ENCODE measurements around the gene SRSF3.

SRSF3 gene

GRCh38 chr6:36594029-36594815, at the start of gene SRSF3:
Gene SRSF3 (plus strand): TSS chr6:36594362. CDS start chr6:36596763, 2,401 bp downstream.
- peak; percentile 98 to 100 (median 99) for DNase-seq

DNA sequence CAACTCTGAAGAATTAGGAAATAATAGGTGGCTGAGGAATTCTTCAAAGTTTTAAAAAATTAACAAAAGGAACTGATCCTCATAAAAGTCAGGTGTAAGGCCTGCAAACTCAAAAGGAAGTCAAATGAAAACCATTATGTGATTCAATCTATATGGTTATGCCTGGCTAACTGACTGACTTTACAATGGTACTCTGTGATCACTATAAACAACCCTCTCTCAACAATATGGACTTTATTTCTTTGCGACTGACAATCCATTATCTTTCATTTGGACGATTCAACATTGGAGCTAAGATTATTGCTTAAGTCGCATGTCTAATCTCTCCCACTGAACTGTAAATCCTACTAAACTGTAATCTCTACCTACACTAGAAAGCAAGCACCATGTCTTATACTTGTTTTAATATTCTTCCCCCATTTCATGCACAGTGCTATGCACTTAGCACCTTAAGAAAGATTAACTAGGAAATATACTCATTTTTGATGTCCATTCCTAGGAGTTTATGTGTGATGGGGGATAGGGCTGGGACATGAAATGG, 48.3 kb upstream of the SRSF3 start:
- DNase-seq, result no peak

DNA sequence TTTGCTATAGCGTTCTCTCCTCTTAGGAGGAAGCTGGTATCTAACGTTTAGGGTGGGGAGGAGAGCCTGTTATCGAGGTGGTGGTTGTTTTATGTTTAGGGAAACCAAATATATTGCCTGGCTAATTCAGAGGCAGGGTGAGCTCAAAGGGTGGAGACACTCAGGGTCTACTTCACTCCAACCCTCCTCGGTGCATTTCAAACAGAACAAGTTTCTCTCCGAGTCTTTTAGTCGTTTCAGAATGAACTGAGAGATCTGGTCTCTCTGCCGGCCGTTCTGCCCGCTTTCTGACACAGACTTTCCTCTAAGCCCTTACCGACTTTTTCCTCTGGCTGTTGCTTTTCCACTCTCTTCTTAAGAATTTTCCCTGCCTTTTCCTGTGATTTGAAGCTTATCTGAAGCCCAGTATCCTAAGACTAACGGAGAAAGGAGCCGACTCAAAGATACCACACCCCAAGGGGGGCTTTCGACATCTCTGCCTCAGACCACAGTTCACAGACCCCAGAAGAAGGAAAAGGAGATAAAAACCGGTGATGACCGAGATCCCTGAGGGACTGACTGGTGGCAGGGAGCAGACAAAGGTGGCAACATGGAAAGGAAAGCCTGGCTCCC, 47.7 kb upstream of the SRSF3 start:
- DNase-seq, result peak in 2 of 3 donors; percentile 23 to 29

DNA sequence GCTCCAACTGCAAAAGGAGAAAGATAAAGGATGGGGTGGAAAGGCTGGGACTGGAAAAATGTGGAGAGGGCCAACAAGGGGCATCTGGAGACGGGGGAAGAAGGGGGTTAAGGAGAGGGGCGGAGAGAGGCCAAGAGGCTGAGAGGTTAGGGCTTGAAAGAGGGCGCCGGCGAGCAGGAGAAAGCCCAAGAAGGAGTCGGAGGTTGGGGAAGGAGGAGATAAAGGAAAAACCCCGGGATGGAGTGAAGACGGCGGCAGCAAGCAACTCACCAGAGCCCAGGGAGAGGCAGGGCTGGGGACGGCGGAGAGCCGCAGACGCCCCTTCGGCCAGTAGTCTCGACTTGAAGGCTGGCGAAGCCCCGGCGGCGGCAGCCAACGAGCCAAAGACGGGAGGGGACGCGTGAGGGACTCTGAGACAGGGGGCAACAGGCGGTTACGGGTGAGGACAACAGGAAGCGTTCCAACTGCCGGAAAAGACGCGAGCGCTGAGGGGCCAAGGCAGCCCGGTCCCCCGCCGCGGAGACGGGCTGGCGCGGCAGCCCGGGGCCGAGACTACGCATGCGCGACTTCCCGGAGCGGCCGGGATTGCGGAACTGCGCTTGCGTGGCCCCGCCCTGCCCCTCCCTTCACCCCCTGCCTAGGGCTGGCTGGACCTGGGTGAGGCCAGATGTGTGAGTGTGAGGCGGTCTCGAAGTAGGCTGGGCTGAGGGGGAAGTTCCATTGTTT, 47.1 kb upstream of the SRSF3 start, which contains the start of gene STK38:
TSS of gene STK38 (minus strand) at position 560 of the 726 bp plus-strand sequence. CDS start 7,277 bp downstream, outside the sequence.
- peak; percentile 93 to 97 (median 96) for DNase-seq

- DNase-seq, result no peak
Observed at GRCh38 chr6:36547646-36548400, 46.3 kb upstream of the SRSF3 start.

DNA sequence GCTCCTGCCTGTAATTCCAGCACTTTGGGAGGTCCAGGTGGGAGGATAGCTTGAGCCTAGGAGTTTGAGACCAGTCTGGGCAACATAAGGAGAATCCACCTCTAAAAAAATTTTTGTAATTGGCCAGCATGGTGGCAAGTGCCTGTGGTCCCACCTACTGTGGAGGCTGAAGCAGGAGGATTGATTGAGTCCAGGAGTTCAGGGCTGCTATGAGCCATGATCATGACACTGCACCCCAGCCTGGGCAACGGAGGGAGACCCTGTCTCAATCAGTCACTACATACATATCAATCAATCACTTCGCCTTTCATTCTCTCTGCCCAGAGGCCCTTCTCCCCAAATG, 45.8 kb upstream of the SRSF3 start:
- no peak for DNase-seq

- DNase-seq, result no peak
Observed at GRCh38 chr6:36550473-36551000, 43.6 kb upstream of the SRSF3 start.

DNA sequence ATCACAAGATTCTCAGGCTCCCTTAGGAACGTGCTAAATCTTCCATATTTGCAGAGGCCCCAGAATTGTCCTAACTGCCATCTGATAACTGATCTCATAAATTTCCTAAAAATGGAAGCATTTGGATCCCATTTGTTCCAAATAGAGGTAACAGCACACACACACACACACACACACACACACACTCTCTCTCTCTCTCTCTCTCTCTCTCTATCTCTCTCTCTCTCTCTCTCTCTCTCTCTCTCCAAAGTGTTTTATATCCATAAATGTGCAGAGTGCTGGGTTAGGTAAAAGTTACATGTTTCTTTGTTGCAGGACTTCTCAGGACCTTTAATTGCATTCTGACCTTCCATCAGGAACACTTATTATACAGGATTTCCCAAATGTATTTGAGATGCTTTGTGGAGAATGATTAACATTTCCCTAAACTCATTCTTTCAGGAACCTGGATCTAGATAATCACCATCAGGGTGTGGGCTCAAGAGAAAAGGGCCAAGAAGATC, 38.4 kb upstream of the SRSF3 start:
- DNase-seq, result no peak

GRCh38 chr6:36556281-36556680, 37.9 kb upstream of the SRSF3 start:
- DNase-seq, result no peak

DNA sequence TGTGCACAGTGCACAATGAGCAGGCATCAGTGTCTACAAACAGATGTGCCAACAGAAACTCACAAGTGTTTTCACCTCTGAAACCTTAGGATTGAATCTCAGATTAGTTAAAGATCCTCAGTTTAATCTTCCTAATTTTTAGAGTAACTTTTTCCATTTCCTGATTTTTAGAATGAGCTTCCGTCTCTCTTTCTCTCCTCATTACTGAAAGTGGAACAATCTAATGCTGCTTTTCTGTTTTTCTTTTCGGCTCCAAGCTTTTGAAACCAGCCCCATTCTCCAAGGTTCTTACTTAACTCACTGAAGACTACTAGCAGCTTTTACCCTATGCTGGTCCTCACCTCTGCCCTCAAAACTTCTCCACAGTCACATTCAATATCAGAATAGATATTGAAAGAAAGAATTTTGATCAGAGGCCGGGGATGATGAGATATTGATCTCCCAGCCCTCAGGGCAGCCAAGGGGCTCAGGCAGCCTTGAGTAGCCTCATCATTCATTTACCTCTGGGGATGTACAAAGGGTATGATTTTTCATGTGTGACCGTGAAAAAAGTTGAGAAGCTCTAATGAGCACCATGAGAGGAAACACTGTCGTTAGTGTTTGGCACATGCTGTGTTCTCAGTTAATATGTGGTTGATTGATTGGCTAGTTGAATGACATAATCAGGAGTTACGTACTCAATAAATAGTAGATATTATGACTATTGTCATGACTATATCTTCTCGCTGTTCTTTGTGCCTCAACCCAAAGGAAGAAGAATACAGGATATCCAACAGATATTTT, 35.0 kb upstream of the SRSF3 start:
- DNase-seq, result peak in 1 of 3 donors; percentile 21

DNA sequence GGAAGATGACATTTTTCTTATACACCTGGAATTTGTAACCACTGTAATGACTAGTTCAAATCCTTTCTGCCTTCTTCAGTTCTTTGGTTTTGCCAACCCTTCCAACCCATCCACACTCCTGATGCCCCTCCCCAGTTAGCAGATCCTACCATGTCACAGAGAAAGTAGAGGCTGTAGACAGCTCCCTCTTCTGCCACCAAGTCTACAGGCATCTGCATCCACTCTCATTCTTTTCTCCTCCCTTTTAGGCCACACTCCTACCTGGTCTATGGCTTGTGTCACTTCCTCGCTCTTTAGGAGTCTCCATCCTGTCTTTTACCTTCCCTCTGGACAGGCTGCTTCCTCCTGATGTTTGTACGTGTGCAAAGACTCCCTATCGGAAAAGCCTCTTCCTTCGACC, 33.3 kb upstream of the SRSF3 start:
- DNase-seq, result no peak

GRCh38 chr6:36563237-36563927, 30.8 kb upstream of the SRSF3 start:
- no peak for DNase-seq

DNA sequence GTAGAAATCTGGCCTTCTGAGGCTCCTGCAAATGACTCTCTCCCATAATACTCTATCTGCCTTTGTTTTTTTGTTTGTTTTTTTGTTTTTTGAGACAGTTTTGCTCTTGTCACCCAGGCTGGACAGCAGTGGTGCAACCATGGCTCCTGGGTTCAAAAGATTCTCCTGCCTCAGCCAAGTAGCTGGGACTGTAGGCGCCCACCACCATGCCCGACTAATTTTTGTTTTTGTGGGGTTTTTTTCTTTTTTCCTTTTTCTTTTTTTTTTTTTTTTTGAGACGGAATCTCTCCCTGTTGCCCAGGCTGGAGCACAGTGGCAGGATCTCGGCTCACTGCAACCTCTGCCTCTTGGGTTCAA, 30.3 kb upstream of the SRSF3 start:
- no peak for DNase-seq

GRCh38 chr6:36566418-36566905, 27.7 kb upstream of the SRSF3 start:
- DNase-seq, result no peak

- DNase-seq, result peak in 1 of 3 donors; percentile 17
Observed at GRCh38 chr6:36570264-36570663, 23.9 kb upstream of the SRSF3 start.

DNA sequence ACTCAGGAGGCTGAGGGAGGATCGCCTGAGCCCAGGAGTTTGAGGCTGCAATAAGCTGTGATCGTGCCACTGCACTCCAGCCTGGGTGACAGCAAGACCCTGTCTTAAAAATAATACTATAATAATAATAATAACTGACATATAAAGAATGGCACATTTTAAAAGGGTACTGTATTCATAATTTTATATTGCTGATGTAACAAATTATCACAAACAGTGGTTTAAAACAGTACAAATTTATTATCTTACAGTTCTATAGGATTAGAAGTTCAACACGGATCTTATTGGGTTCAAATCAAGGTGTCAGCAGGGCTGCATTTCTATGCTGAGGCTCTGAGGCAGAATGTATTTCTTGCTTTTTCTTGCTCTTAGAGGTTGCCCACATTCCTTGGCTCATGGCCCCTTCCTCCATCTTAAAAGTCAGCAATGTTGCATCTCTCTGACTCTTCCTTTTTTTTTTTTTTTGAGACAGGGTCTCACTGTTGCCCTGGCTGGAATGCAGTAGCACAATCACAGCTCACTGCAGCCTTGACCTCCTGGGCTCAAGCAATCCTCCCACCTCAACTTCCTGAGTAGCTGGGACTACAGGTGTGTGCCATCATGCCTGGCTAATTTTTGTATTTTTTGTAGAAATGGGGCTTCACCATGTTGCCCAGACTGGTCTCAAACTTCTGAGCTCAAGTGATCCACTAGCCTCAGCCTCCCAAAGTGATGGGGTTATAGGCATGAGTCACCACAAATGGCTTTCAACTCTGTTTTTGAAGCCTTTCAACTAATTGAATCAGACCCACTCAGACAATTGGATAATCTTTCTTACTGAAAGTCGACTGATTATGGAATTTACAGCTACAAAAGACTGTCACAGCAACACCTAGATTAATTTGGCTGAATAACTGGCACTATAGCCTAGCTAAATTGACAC, 22.8 kb upstream of the SRSF3 start:
- no peak for DNase-seq

DNA sequence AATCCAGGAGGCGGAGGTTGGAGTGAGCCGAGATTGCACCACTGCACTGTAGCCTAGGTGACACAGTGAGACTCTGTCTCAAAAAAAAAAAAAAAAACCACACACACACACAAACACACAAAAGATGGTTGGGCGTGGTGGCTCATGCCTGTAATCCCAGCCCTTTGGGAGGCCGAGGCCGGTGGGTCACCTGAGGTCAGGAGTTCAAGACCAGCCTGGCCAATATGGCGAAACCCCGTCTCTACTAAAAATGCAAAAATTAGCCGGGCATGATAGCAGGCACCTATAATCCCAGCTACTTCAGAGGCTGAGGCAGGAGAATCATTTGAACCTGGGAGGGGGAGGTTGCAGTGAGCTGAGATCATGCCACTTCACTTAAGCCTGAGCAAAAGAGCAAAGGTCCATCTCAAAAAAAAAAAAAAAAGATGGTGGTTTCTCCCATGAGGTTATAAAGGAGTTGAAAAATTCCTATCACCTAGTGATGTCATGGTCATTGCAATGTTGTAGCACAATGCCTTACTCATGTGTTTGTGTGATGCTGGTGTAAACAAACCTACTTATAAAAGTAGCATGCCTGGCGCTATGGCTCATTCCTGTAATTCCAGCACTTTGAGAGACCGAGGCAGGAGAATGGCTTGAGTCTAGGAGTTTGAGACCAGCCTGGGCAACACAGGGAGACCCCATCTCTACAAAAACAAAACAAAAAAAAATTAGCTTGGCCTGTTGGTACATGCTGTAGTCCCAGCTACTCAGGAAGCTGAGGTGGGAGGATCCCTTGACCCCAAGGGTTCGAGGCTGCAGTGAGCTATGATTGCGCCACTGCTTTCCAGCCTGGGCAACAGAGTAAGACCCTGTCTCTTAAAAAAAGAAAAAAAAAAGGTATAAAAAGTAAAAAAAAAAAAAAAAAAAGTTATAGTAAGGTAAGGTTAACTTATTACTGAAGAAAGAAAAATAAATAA, 21.5 kb upstream of the SRSF3 start:
- DNase-seq, result peak in 1 of 3 donors; percentile 41

- no peak for DNase-seq
Observed at GRCh38 chr6:36574679-36575078, 19.5 kb upstream of the SRSF3 start.
